Loucy (cell line): Measurements from ENCODE around the gene FGFRL1.

Experiments used
- H2AFZ ChIP-seq: fragments of 200-600 bp; sonication (generic); 2 replicates; pipeline ENCODE4 v1.6.0; 2016; ENCODE audit warnings: antibody characterized with exemption, mild to moderate bottlenecking, low read length, moderate library complexity
- H3F3A ChIP-seq: fragments of 200-600 bp; 2 replicates; pipeline ENCODE4 v1.6.0; 2016; ENCODE audit warnings: antibody characterized with exemption, low read depth, mild to moderate bottlenecking
- H3K27me3 ChIP-seq: fragments of 200-600 bp; sonication (generic); 2 replicates; pipeline ENCODE4 v1.6.1; 2014; ENCODE audit warnings: low read length, mild to moderate bottlenecking; ENCODE audit not compliant: insufficient read depth, poor library complexity, severe bottlenecking
- H3K36me3 ChIP-seq: fragments of 200-600 bp; sonication (generic); 2 replicates; pipeline ENCODE4 v1.6.1; 2016; ENCODE audit warnings: low read length; ENCODE audit not compliant: insufficient read depth
- H3K4me1 ChIP-seq: fragments of 200-600 bp; sonication (generic); 2 replicates; pipeline ENCODE4 v1.5.1; 2014; ENCODE audit warnings: low read length, mild to moderate bottlenecking; ENCODE audit not compliant: insufficient read depth, poor library complexity, severe bottlenecking
- H3K4me2 ChIP-seq: fragments of 200-600 bp; sonication (generic); 2 replicates; pipeline ENCODE4 v1.6.0; 2014; ENCODE audit warnings: antibody characterized with exemption, low read length, low read depth, mild to moderate bottlenecking; ENCODE audit not compliant: poor library complexity, severe bottlenecking
- H3K4me3 ChIP-seq: fragments of 200-600 bp; sonication (generic); 2 replicates; pipeline ENCODE4 v1.5.1; 2014; ENCODE audit warnings: low read length, mild to moderate bottlenecking, mixed read lengths; ENCODE audit not compliant: poor library complexity, severe bottlenecking
- H3K79me2 ChIP-seq: fragments of 200-600 bp; sonication (generic); 2 replicates; pipeline ENCODE4 v1.6.1; 2014; ENCODE audit warnings: low read length; ENCODE audit not compliant: insufficient read depth
- H3K9ac ChIP-seq: fragments of 200-600 bp; sonication (generic); 2 replicates; pipeline ENCODE4 v1.6.0; 2014; ENCODE audit warnings: mild to moderate bottlenecking, low read depth, low read length, moderate library complexity; ENCODE audit not compliant: poor library complexity, severe bottlenecking
- H3K9me2 ChIP-seq: fragments of 200-600 bp; sonication (generic); replicated peaks from 2 replicates; pipeline ENCODE4 v1.6.1; 2016; ENCODE audit warnings: low read depth, low read length, mixed read lengths
- H3K9me3 ChIP-seq: fragments of 200-600 bp; sonication (generic); 2 replicates; pipeline ENCODE4 v1.6.1; 2014; ENCODE audit warnings: mild to moderate bottlenecking, antibody characterized with exemption, low read length, low read depth; ENCODE audit not compliant: insufficient read depth
- H4K20me1 ChIP-seq: fragments of 200-600 bp; sonication (generic); 2 replicates; pipeline ENCODE4 v1.6.0; 2014; ENCODE audit warnings: antibody characterized with exemption, low read length, mild to moderate bottlenecking; ENCODE audit not compliant: insufficient read depth, poor library complexity, severe bottlenecking
- EZH2phosphoT487 ChIP-seq: fragments of 200-600 bp; IDR thresholded peaks from 2 replicates; pipeline ENCODE4 v1.6.1; 2018; ENCODE audit warnings: antibody characterized with exemption, mild to moderate bottlenecking, moderate library complexity, borderline replicate concordance
- TF ChIP-seq, protein P1 (sequence below): fragments of 200-600 bp; sonication (generic); conservative IDR thresholded peaks from 2 replicates; pipeline ENCODE4 v1.5.1; 2014; ENCODE audit warnings: mild to moderate bottlenecking, antibody characterized with exemption, low read length

The FGFRL1 gene

DNA sequence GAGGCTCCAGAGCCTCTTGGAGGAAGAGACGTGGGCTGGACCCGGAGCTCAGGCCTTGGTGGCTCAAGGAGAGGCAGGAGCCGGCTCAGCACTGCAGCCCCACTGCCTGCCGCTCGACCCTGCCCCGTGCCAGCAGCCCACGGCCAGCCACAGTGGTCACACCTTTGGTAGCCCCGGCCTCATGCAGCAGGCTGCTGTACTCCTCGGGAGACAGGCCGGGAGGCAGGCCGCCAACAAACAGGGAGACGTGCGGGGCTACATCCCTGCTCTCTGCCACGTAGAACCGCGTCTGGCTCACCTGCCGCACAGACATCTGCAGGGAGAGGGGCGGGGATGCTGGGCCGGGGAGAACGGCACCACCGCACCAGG, 45.7 kb upstream of the FGFRL1 start:
- Histone ChIP-seq H3K4me2 (no peak overlapping the region), H4K20me1 (no peaks in the 10 kb centered on the region), H2AFZ (no peak overlapping the region), H3K9me3 (no peaks in the 10 kb centered on the region), H3F3A (no peaks in the 10 kb centered on the region), H3K79me2 (no peaks in the 10 kb centered on the region), H3K9ac (no peak overlapping the region), H3K4me1 (peaks cover 3% of the 10 kb centered on the region), H3K27me3 (no peaks in the 10 kb centered on the region), H3K4me3 (no peak overlapping the region), H3K36me3 (no peaks in the 10 kb centered on the region), H3K9me2 (no peaks in the 10 kb centered on the region)
- TF ChIP-seq, protein P1, sequence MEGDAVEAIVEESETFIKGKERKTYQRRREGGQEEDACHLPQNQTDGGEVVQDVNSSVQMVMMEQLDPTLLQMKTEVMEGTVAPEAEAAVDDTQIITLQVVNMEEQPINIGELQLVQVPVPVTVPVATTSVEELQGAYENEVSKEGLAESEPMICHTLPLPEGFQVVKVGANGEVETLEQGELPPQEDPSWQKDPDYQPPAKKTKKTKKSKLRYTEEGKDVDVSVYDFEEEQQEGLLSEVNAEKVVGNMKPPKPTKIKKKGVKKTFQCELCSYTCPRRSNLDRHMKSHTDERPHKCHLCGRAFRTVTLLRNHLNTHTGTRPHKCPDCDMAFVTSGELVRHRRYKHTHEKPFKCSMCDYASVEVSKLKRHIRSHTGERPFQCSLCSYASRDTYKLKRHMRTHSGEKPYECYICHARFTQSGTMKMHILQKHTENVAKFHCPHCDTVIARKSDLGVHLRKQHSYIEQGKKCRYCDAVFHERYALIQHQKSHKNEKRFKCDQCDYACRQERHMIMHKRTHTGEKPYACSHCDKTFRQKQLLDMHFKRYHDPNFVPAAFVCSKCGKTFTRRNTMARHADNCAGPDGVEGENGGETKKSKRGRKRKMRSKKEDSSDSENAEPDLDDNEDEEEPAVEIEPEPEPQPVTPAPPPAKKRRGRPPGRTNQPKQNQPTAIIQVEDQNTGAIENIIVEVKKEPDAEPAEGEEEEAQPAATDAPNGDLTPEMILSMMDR: no peak
- no peak for TF ChIP-seq EZH2phosphoT487

DNA sequence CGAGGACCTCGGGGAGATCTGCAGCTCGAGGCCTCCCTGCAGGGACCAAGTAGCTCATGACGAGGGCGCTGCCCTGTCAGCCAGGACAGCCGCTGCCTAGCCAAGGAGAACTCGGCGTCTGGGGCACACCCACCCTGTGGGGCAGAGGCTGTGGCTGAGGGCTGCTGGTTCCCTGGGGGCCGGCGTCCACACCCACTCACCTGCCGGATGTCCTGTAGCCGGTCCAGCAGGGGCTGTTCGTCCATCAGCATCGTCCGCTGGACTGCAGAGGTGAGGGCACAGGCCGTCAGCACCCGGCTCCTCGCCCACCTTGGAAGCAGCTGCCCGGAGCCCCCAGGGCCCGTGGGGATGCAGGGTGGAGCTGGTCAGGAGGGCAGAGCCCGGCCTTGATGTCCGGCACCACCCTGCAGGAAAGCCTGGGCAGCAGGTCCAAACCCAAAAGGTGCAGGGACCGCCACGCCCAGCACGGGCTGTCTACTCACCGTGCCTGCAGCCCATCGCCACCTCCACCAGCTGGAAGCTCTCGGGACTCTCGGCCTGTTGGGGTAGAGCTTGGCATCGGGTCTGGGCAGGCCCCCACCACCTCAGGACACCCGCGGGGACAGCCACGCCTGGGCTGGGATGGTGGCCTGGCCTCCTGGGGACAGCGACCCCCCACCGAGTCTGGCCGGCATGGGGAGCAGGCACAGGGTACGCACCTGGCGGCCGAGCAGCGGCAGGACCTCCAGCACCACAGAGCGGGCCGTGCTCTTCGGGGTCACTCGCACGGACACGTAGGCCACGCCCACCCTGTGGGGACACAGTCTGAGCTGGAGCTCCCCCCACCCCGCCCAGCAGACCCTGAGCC, 44.9 kb upstream of the FGFRL1 start:
- no peak overlapping the region for H3K9ac ChIP-seq
- no peaks in the 10 kb centered on the region for H3K27me3 ChIP-seq
- no peaks in the 10 kb centered on the region for H3F3A ChIP-seq
- no peak overlapping the region for H2AFZ ChIP-seq
- H3K36me3 ChIP-seq: no peaks in the 10 kb centered on the region
- no peak overlapping the region for H3K4me2 ChIP-seq
- H4K20me1 ChIP-seq: no peaks in the 10 kb centered on the region
- no peaks in the 10 kb centered on the region for H3K79me2 ChIP-seq
- H3K4me3 ChIP-seq: no peak overlapping the region
- peaks cover 11% of the 10 kb centered on the region for H3K4me1 ChIP-seq
- TF ChIP-seq, protein P1: no peak
- TF ChIP-seq EZH2phosphoT487: no peak
- no peaks in the 10 kb centered on the region for H3K9me3 ChIP-seq
- H3K9me2 ChIP-seq: no peaks in the 10 kb centered on the region

DNA sequence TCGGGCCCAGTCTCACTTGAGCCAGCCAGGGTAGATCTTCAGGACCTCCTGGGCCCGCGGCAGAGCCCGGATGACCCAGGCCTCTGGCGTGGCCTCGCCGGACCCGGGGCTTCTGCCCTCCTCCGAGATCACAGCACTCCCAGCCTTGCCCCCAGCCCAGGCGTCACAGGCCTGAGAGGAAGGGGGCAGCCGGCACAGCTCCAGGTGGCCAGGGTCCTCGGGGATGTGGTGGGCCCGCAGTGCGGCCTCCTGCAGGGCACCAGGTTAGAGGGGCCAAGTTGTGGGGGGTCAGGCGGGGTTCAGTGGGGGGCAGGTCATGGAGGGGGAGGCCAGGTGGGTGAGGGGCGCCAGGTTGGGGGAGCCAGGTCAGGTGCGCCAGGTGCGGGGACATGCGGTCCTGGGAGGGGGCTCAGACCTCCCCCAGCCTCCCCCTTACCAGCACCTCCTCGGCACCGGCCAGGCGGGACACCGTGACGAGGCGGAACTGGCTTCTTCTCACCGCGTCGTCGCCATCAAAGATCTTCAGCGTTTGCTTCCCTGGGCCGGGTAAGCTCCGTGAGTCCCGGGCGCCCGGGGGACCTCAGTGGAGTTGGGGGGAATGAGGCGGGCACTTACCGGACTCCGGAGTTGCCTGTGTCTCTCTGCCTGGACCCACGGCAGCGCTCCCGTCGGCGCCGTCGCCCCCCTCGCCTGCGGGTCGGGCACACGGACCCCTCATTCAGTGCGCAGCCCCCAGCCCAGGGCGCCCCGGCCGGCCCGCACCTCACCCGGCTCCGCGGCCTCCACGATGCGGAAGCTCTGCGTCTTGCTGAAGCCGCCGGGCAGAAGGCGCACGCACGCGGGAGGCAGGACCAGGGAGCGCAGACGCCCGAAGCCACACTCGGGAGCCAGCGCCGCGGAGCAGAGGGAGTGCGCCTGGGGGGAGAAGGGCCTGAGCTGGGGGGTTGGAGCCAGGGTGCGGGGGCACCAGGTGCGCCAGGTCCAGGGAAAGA, 44.0 kb upstream of the FGFRL1 start:
- TF ChIP-seq EZH2phosphoT487: no peak
- TF ChIP-seq, protein P1: no peak
- peaks cover 20% of the 10 kb centered on the region for H3K4me1 ChIP-seq
- no peaks in the 10 kb centered on the region for H3K9me3 ChIP-seq
- H3K79me2 ChIP-seq: 0 out of 2 replicates have a peak, but pooled peaks cover 5% of the 10 kb centered on the region
- no peaks in the 10 kb centered on the region for H4K20me1 ChIP-seq
- H3K4me3 ChIP-seq: no peak overlapping the region
- no peaks in the 10 kb centered on the region for H3K27me3 ChIP-seq
- H2AFZ ChIP-seq: no peak overlapping the region
- H3F3A ChIP-seq: no peaks in the 10 kb centered on the region
- no peaks in the 10 kb centered on the region for H3K36me3 ChIP-seq
- no peaks in the 10 kb centered on the region for H3K9me2 ChIP-seq
- no peak overlapping the region for H3K9ac ChIP-seq
- no peak overlapping the region for H3K4me2 ChIP-seq
